NCI-H82 treated with DMSO at 0.1 percent for 48 hours (cell line): ENCODE results near the gene LRP10.

Experiments used
- DNase-seq: peaks from one replicate; lab custom pipeline; 2025; ENCODE audit not compliant: unreplicated experiment; lab: John Stamatoyannopoulos, UW

LRP10 gene

GRCh38 chr14:22884738-22885523, 13.4 kb downstream of the LRP10 start:
- DNase-seq = no peak

GRCh38 chr14:22885975-22886374, 14.4 kb downstream of the LRP10 start:
- DNase-seq = no peak

DNA sequence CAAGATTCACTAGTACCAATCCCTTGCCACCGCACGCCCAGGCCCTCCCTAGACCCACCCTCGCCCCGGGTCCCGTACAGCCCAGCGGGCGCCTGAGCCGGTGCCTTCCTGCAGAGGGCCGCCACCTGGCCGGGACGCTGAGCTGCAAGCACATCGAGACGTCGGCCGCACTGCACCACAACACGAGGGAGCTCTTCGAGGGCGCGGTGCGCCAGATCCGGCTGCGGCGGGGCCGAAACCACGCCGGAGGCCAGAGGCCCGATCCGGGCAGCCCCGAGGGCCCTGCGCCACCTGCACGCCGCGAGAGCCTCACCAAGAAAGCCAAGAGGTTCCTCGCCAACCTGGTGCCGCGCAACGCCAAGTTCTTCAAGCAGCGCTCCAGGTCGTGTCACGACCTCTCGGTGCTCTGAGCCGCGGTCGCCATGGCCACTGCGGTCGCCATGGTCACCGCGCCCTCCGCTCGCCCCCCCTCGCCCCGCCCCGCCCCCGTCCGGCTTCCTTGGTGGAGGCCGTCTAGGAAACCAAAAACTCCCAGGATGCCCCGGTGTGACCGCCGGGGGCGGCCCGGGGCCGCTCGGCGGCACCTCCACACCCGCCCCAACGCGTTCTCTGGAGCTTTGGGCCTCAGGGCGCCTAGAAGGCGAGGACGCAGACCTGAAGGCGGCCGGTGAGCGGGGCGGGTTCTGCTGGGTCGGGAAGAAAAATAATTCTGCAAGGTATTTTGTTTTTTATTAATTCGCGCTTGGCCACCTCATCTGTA, 15.1 kb downstream of the LRP10 start:
- no peak for DNase-seq

- DNase-seq = no peak
These were observed 15.9 kb downstream of the LRP10 start for GRCh38 chr14:22887260-22887989.

GRCh38 chr14:22887990-22888378, 16.4 kb downstream of the LRP10 start:
- DNase-seq = no peak

DNA sequence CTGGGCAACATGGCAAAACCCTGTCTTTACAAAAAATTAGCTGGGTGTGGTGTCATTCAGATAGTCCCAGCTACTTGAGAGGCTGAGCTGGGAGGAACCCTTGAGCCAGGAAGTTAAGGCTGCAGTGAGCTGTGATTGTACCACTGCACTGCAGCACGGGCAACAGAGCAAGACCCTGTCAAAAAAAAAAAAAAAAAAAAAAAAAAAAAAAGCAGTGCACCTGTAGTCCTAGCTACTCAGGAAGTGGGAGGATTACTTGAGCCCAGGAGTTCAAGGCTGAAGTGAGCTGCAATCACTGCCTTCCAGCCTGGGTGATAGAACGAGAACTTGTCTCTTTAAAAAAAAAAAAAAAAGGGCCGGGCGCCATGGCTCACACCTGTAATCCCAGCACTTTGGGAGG, 17.1 kb downstream of the LRP10 start:
- no peak for DNase-seq

GRCh38 chr14:22890416-22890815, 18.9 kb downstream of the LRP10 start:
- DNase-seq = no peak

GRCh38 chr14:22892488-22892887, 20.9 kb downstream of the LRP10 start:
- DNase-seq = no peak

- no peak for DNase-seq
These were observed 22.2 kb downstream of the LRP10 start for GRCh38 chr14:22893706-22894105.

DNA sequence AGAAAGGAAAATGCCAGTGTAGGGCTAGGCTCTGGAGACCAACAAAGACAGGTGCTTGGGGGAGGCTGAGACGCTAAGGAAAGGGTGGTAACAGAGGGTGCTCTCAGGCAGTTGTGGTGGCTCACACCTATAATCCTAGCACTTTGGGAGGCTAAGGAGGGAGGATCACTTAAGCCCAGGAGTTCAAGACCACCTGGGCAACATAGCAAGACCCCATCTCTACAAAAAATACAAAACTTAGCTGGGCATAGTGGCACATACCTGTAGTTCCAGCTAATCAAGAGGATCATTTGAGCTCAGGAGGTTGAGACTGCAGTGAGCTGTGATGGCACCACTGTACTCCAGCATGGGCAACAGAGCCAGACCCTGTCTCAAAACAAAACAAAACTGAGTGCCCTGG, 23.9 kb downstream of the LRP10 start:
- DNase-seq = no peak

- DNase-seq = no peak
These were observed 24.8 kb downstream of the LRP10 start for GRCh38 chr14:22896356-22896755.

DNA sequence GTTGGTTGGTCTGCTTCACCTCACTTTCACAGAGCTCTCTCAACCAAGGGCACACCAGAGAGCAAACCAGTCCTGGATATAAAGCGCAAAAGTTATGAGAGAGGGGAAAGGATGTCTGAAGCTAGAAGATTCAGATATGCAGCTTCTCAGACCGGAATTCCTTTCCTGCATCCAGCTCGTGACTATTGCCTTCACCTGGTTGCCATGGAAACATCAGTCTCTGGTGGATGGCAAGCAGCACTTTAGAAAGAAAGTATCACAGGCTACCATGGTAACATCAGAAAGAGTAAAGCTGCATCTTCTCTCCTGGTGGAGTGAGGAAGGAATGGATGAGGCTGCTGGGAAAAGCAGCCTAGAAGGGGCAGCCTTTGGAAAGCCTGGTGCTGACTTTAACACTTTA, 25.2 kb downstream of the LRP10 start:
- no peak for DNase-seq

GRCh38 chr14:22897357-22897756, 25.8 kb downstream of the LRP10 start:
- no peak for DNase-seq

DNA sequence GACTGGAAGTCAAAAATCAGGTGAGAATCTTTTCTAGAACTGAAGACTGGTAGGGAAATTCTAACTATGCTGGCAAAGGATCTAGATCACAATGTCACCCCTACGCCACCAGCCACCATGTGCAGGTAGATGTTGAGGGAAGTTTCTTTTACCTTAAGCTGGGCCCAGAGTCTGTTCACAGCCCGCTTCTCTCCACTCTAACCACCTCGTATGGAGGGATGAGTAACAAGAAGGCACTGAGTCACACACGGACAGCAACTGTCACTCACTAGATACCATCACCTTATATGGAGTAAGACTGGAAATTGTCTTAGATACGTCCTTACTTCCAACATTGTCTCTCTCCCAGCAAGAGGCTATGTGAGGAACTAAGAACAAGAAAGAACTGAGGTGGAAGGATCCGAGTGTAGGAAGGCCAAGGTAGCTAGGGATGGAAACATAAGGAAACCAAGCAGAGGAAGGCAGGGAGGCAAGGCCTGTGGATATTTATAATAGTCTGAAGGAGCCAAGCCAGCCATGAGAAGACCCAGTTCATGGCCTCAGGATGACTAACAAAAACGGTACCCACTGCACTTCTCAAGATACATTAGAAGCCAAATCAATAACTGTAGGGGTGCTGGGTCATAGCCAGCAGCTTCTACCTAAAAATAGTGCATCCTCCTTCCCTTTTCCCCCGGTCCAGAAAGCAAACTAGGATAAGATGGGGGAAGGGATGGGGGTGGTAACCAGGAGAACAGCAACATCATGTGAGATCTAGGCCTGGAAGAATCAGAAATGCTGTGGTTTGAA, 27.0 kb downstream of the LRP10 start:
- DNase-seq = no peak

- DNase-seq = peak; percentile 65
These were observed 28.7 kb downstream of the LRP10 start for GRCh38 chr14:22900081-22900799.

- no peak for DNase-seq
These were observed 30.3 kb downstream of the LRP10 start for GRCh38 chr14:22901799-22902198.

GRCh38 chr14:22903742-22904087, 32.2 kb downstream of the LRP10 start:
- DNase-seq = no peak

DNA sequence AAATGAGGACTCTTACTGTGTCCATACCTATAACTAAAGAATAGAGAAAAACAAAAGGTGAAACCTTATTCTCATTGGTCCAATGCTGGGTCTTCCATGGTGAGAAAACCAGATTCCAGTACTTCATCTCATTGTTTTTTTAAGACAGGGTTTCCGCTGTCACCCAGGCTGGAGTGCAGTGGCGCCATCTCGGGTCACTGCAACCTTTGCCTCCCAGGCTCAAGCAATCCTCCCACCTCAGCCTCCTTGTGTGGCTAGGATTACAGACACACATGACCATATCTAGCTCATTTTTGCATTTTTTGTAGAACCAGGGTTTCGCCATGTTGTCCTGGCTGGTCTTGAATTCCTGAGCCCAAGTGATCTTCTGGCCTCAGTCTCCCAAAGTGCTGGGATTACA, 34.1 kb downstream of the LRP10 start:
- DNase-seq = no peak

GRCh38 chr14:22906073-22906472, 34.5 kb downstream of the LRP10 start:
- no peak for DNase-seq

- DNase-seq = no peak
These were observed 35.9 kb downstream of the LRP10 start for GRCh38 chr14:22907429-22907828.

DNA sequence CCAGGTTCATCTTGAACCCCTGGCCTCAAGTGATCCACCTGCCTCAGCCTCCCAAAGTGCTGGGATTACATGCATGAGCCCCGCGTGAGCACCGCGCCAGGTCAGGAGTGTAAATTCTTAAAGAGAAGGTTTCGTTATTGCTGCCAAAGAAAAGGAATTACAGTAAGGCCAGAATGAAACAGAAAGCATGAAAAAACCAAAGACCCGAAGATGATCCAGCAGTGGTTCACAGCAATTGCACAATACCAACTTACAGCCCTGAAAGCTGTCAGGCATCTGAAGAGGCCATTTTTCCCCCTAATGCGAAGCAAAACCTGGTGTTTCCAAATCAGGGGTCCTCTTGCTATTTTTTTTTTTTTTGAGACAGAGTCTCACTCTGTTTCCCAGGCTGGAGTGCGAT, 37.1 kb downstream of the LRP10 start:
- DNase-seq = no peak
